NAMALWA (cell line): ENCODE measurements around the gene IFIT1.
A peak's percentile ranks its signal among the peaks of the same experiment; 100 is the strongest.
"Not testable (repeated sequence)": the region's sequence is repeated elsewhere in the genome, so short reads cannot be mapped to it uniquely, and the experiment has no call there.

Source experiments
- DNase-seq: peaks from one replicate; pipeline ENCODE4 v3.0.0-alpha.2; 2015; ENCODE audit warnings: low spot score

IFIT1 gene

DNA sequence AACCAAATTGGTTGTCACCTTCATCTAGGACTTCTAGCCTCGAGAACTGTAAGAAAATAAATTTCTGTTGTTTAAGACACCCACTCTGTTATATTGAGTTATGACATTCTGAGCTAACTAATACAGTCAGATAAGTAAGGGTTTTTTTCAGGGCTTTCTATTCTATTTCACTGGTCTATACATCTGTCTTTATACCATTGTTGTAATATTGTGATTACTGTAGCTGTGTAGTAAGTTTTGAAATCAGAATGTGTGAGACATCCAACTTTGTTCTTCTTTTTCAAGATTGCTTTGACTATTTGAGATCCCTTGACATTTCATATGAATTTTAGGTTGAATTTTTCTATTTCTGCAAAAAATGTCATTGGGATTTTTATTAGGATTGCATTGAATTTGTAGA lies 7.5 kb downstream of the IFIT1 start:
- no peak for DNase-seq

DNA sequence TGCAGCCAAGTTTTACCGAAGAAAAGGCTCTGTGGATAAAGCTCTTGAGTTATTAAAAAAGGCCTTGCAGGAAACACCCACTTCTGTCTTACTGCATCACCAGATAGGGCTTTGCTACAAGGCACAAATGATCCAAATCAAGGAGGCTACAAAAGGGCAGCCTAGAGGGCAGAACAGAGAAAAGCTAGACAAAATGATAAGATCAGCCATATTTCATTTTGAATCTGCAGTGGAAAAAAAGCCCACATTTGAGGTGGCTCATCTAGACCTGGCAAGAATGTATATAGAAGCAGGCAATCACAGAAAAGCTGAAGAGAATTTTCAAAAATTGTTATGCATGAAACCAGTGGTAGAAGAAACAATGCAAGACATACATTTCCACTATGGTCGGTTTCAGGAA lies 10.6 kb downstream of the IFIT1 start:
- DNase-seq, result no peak

DNA sequence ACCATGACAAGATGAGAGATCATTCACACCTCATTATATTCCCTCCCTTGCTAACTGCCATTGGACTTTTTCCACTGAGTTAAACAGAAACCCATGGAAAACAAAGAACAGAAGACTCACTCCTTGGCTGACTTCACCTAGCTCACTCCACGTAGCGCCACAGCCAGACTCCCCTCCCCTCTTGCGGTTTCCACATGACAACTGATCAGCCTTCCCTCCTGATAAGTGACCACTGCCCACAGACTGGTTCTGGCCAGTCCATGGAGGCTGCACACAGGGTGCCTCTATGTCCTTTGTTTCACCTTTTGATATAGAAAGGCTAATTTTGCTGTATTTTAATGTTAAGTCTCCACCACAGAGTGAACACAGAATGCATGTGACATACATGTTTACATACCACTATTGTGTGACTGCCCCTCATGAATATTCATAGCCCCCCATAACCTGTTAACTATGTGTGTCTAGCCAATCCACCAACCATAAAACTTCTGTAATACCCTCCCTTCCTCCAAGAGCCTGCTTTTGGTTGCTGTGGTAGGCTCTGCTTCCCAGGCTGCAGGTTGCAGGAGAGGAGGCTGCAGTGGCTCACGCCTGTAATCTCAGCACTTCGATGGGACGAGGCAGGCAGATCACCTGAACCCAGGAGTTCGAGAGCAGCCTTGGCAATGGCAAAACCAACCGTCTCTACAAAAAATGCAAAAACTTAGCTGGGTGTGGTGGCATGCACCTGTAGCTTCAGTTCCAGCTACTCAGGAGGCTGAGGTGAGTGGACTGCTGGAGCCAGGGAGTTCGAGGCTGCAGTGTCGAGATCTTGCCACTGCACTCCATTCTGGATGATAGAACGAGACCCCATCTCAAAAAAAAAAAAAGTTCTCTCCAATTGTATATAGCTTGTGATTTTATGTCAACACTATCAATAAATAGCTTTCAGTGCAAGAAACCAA lies 12.0 kb downstream of the IFIT1 start:
- DNase-seq, result no peak

DNA sequence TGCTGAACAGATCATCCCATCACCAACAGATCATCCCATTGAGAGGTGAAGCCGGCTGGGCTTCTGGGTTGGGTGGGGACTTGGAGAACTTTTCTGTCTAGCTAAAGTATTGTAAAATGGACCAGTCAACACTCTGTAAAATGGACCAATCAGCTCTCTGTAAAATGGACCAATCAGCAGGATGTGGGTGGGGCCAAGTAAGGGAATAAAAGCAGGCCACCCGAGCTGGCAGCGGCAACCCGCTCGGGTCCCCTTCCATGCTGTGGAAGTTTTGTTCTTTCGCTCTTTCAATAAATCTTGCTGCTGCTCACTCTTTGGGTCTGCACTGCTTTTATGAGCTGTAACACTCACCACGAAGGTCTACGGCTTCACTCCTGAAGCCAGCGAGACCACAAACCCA lies 13.8 kb downstream of the IFIT1 start:
- not testable (repeated sequence) for DNase-seq

DNA sequence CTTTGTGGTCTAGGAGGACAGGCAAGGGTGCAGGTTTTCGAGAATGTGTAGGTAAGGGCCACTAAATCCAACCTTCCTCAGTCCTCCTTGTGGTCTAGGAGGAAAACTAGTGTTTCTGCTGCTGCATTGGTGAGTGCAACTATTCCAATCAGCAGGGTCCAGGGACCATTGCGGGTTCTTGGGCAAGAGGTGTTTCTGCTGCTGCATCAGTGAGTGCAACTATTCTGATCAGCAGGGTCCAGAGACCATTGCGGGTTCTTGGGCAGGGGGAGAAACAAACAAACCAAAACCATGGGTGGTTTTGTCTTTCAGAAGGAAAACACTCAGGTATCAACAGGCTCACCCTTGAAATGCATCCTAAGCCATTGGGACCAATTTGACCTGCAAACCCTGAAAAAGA lies 15.4 kb downstream of the IFIT1 start:
- not testable (repeated sequence) for DNase-seq

DNA sequence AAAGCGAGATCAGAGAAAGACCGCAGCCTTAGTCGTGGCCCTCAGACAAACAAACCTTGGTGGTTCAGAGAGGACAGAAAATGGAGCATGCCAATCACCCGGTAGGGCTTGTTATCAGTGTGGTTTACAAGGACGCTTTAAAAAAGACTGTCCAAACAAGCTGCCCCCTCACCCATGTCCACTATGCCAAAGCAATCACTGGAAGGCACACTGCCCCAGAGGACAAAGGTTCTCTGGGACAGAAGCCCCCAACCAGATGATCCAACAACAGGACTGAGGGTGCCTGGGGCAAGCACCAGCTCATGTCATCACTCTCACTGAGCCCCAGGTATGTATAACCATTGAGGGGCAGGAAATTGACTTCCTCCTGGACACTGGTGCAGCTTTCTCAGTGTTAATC lies 16.9 kb downstream of the IFIT1 start:
- DNase-seq, result not testable (repeated sequence)

DNA sequence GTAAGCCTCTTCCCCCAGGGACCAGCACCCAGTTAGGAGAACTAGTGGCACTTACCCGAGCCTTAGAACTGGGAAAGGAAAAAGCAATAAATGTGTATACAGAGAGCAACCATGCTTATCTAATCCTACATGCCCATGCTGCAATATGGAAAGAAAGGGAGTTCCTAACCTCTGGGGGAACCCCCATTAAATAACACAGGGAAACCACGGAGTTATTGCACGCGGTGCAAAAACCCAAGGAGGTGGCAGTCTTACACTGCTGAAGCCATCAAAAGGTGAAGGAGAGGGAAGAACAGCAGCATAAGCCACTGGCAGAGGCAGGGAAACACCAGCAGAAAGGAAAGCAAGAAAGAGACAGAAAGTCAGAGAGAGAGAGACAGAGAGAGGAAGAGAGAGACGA lies 18.1 kb downstream of the IFIT1 start:
- not testable (repeated sequence) for DNase-seq

DNA sequence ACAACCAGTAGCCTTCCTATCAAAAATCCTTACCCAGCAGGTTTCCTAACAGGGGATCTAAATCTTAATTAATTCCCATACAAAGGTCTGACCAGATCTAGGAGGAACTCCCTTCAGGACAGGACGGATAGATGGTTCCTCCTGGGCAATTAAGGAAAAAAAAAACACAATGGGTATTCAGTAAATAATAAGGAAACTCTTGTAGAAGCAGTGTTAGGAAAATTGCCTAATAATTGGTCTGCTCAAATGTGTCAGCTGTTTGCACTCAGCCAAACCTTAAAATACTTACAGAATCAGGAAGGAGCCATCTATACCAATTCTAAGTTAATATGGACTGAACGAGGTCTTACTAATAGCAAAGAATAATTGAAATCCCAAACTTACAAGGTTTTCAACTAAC lies 18.7 kb downstream of the IFIT1 start:
- not testable (repeated sequence) for DNase-seq

DNA sequence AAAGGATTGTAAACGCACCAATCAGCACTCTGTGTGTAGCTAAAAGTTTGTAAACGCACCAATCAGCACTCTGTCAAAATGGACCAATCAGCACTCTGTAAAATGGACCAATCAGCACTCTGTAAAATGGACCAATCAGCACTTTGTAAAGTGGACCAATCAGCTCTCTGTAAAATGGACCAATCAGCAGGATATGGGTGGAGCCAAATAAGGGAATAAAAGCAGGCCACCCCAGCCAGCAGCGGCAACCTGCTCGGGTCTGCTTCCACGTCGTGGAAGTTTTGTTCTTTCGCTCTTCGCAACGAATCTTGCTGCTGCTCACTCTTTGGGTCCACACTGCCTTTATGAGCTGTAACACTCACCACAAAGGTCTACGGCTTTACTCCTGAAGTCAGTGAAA lies 19.9 kb downstream of the IFIT1 start:
- DNase-seq, result peak; percentile 37

DNA sequence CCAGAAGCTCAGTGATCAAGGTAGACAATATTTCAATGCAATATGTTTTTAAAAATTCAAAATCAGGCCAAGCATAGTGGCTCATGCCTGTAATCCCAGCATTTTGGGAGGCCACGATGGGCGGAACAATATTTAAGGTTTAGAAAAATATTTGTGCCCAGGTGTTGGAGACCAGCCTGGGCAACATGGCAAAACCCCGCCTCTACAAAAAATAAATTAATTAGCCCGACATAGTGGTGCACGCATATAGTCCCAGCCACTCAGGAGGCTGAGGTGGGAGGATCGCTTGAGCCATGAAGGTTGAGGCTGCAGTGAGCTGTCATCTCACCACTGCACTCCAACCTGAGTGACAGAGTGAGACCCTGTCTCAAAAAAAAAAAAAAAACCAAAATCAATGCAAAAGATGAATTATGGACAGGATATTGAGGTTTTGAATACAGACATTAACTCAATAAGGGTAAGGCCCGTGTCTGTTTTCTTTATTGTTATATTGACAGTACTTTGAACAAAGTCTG lies 21.0 kb downstream of the IFIT1 start:
- no peak for DNase-seq

DNA sequence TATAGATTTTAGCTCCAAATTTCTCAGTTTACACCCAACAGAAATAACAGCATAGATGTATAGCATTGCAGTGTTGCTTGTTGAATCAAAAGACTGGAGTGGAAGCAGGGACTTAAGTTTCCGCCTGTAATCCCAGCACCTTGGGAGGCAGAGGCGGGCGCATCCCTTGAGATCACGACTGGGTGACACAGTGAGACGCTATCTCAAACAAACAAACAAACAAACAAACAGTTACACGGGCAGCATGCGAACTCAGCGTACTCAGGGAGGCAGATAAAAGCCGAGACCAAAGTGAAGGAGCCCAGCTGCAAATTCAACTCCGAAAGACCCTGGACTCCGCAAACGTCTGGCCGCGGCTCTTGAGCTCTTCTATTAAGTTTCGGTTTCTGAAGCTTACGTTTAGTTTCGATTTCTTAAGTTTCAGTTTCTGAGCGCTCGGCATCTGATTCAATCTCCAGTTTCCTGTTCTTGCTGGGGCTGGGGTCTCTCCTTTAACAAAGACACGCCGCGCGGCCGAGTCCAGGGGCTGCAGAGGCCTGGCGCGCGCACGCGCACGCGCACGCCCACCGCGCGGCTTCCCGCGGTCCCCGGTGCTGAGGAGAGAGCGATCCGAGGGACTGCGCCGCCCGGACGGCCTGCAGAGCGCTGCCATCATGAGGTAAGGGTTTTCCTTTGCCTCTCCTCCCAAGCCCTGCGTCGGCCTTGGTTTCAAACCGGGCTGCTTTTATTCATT lies 21.9 kb downstream of the IFIT1 start, which contains the start of gene IFIT5:
Gene IFIT5, plus strand, starts transcription at position 423 of the 733 bp plus-strand sequence. Its CDS starts 231 bp downstream, at position 654.
- DNase-seq, result peak; percentile 86

DNA sequence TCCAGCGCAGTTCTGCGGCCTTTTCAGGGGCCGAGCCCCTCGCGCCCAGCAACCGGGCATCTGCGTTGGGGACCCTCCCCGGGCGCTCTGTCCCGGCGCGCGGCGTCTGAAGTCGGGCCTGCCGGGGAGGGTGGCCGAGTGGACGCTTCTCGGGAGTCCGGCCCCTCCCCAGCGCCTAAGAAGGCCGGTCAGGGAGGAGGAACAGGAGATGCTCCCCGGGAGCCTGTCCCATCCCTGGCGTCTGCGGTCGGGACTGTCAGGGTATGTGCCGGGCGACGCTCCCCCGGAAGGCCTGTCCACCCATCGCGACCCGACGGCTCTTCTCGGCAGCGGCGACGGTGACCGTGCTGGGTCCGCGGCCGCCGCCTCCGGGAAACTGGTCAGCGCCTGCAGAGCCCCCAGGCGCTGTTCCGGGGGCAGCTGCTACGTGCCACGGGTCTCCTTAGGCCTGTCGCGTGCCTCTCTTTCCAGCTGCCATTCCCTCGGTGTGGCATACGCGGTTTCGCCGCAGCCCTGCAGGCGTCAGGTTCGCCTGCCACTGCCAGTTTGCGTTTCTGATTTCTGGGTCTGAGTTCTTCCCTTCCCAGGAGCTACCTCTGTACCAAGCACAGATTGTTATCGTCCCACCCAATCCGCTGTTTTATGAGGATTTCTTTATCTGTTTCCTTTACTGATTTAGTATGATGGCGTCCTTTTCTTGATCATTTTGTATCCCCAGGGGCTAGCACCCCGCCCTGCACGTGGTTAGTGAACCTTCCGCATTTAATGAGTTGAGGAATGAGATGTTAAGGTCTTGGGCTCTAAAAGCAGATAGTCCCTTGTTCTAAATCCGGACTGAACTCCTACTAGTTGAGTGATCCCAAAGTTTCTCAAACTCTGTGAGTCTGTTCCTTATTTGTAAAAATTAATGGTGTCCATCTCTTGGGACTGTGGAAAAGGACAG lies 22.7 kb downstream of the IFIT1 start:
- DNase-seq, result no peak

DNA sequence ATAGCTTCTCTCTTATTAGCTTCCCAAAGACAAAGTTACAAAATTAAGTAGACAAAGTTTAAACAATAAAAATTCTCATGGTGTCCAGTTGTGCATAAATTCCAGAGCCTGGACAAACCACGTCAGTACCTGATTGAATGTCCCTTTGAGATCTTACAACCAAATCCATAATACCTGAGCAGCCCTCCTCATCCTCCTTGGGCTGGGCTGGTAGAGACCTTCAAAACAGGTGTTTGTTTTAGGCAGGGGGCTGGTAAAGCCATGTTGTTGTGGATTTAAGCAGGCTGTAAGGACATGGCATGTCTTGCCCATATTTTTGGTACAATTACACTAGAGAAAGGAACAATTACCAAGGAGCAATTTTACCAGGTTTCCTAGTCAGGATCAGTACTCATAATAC lies 24.0 kb downstream of the IFIT1 start:
- DNase-seq, result no peak

DNA sequence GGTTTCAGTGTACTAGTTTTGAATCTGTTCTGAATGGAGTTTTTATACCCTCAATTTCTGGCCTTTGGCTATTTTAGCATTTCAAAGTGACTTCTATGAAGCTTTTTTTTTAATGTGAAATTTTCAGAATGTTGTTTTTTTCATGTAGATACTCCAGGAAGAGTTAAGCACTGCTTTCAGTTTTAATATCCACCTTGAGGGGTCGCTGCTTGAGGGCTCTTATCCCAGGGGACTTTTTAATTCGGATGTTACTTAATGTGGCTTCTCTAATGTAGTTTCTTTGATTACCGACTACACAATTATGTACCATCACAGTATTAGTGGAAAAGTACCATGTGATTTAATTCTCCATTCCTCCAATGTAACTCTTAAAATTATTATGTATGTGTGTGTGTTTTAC lies 27.1 kb downstream of the IFIT1 start:
- peak; percentile 33 for DNase-seq

DNA sequence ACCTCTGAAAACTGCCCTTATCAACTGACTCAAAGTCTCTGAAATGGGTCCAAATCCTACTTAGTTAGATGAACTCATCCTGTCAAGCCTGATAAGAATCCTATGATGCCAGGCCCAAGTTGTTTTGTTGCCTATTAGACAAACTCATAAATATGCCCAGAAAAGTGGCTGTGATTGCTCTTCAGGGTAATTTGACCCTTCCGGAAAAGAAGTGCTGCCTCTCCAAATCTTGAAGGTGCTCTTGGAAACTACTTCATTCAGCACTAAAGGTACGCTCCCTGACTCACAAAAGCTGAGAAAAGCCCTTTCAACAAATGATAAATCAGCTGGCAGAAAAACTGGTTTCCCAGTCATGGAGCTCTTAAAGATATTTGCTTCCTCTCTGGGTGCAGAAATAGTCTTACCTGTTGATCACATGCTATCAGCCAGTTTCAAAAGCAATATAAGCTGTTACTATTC lies 28.6 kb downstream of the IFIT1 start:
- DNase-seq, result no peak

DNA sequence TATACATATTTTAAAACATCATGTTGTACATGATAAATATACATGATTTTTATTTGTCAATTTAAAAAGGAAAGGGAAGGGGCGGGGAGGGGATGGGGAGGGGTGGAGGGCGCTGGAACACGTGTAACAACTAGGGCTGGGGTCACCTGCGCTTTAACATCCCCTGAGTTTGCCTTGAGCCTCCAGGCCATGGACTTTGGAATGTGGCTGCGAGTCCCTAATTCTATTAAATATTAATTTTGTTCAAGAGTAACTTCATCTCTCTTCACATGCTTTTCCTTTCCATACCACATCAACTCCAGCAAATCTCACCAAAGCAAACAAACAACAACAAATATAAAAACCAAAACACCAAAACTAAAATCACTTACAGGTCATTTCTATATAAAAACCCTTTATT lies 32.6 kb downstream of the IFIT1 start:
- no peak for DNase-seq

DNA sequence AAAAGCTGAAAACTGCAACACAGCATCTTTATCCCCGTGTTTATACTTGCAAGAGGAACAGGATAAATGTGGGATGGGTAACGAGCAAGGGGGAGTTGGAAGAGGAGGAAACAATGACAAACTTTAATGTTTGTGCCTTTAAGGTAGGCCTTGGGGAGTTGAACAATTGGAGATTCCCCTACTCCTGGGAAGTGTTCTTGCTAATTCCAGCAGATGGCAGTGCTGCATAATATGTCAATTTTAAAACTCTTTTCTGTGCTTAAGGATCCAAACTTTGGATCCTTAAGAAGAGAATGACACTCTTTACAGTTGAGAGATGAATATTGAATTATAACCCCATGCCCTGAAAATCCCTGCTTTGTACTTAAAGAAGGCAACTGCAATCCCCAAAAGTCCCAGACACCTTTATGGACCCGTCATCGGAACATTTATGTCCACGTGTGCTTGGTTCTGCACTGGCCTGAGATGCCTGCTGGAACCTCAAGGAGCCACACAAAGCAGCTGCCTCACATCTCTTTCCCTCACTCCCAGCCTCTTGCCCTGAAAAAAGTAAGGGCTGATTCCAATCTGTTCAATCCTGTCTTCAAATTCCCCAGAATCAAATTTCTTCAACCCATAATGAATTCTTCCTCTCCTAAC lies 33.9 kb downstream of the IFIT1 start:
- peak; percentile 69 for DNase-seq

DNA sequence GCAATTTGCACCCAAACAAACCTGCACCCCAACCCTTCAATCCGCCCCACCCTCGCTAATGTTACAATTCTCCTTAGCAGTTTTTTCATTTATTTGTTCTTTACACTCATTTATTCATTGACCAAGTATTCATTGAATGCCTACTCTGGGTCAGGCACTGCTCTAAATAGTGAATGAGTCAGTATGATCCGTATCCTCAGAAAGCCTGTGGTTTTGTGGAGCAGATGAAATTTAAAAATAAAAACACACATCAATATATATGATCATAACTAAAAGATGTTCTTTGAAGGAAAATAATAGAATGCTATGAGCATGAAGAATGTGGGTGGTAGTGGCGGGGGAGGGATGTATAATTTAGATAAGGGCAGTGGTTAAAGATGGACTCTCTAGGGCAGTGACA lies 35.2 kb downstream of the IFIT1 start:
- no peak for DNase-seq

DNA sequence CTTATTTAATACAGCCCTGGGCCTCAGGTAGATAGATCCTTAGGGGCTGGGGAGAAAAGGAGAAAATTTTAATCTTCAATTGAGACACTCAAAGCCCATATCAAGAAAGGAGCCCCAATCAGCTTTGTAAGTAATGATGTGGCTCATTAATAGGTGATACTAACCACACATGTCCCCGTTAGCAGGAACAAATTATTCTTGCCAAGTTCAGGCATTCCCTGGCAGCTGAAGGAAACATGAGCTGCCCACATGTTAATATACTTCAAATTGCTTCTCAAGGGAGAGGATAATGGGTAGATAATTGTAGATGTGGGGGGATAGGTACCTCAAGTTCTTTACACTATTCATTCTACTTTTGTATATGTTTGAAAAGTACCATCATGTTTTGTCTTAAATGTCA lies 36.5 kb downstream of the IFIT1 start:
- no peak for DNase-seq

DNA sequence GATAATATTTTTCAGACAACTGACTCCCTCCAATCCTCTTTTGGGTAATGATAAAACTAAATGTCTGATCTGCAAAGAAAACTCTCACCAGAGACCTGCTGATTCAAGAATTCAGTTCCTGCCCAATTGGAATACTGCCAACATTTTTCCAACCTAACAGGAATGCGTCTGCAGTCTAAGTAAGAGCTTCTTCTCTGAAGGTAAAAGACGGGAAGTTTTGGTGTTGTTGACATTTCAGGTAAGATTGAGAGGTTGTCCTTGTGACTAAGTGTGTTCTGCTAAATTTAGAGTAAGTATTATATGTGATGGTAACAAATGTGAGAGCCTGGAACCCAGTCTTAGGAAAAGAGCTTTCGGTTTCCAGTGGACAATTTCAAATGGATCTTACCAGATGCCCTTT lies 39.6 kb downstream of the IFIT1 start:
- DNase-seq, result no peak

DNA sequence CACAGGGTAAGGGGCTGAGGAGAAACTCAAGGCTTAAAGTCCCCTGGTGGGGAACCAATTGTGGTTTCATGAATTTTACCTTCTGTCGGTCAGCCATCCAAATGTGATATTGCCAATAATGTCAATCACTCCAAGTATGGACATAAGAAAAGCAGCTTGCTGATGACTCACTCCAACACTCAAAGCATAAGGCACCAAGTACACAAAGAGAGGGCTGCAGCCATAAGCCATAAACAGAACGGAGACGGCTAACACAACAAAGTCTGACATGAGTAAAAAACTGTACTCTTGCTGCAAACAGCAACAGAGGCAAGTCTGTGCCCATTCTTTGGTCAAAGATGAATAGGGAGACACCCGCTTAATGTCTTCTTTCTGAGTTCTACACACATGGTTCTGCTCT lies 46.1 kb downstream of the IFIT1 start:
- no peak for DNase-seq
